H9 (cell line): Measurements from ENCODE around the gene LMOD1. TPM values are rescaled to one million over a fixed set of nuclear protein-coding genes. Genes with fewer than 3 reads are reported as not detected.
A peak's percentile ranks its signal among the peaks of the same experiment; 100 is the strongest.

ENCODE experiments used
- DNase-seq: peaks from one replicate; pipeline ENCODE4 v3.0.0-alpha.2; 2017
- H2AFZ ChIP-seq: one replicate; pipeline ENCODE4 v1.6.1; 2013; ENCODE audit warnings: mild to moderate bottlenecking, low read length, control low read depth, moderate library complexity
- H2AK5ac ChIP-seq: 2 replicates; pipeline ENCODE4 v1.6.1; 2013; ENCODE audit warnings: low read length, control low read depth, mixed read lengths; ENCODE audit not compliant: insufficient read length
- H2BK120ac ChIP-seq: one replicate; pipeline ENCODE4 v1.6.1; 2013; ENCODE audit warnings: low read depth, mild to moderate bottlenecking, low read length, control low read depth, inconsistent platforms; ENCODE audit not compliant: poor library complexity, severe bottlenecking
- H2BK12ac ChIP-seq: 2 replicates; pipeline ENCODE4 v1.6.1; 2013; ENCODE audit warnings: low read length, control low read depth, mixed read lengths, low read depth; ENCODE audit not compliant: insufficient read length
- H2BK15ac ChIP-seq: 2 replicates; pipeline ENCODE4 v1.6.1; 2013; ENCODE audit warnings: low read depth, low read length, control low read depth
- H2BK20ac ChIP-seq: one replicate; pipeline ENCODE4 v1.6.1; 2013; ENCODE audit warnings: low read depth, mild to moderate bottlenecking, low read length, control low read depth, inconsistent platforms; ENCODE audit not compliant: poor library complexity, severe bottlenecking
- H2BK5ac ChIP-seq: 2 replicates; pipeline ENCODE4 v1.6.1; 2013; ENCODE audit warnings: low read length, control low read depth, mixed read lengths; ENCODE audit not compliant: insufficient read length
- H3K14ac ChIP-seq: 2 replicates; pipeline ENCODE4 v1.6.1; 2013; ENCODE audit warnings: low read length, control low read depth; ENCODE audit not compliant: insufficient read depth
- H3K18ac ChIP-seq: 2 replicates; pipeline ENCODE4 v1.6.1; 2013; ENCODE audit warnings: low read depth, mild to moderate bottlenecking, mixed read lengths, low read length, control low read depth; ENCODE audit not compliant: insufficient read length
- H3K23ac ChIP-seq: 2 replicates; pipeline ENCODE4 v1.6.1; 2013; ENCODE audit warnings: low read length, control low read depth, mixed read lengths, low read depth; ENCODE audit not compliant: insufficient read length
- H3K23me2 ChIP-seq: 2 replicates; pipeline ENCODE4 v1.6.1; 2013; ENCODE audit warnings: low read depth, mild to moderate bottlenecking, mixed read lengths, low read length, control low read depth; ENCODE audit not compliant: insufficient read length, poor library complexity, severe bottlenecking
- H3K27ac ChIP-seq: 2 replicates; pipeline ENCODE4 v1.5.1; 2013; ENCODE audit warnings: low read length, control low read depth, mixed read lengths, low read depth; ENCODE audit not compliant: insufficient read length
- H3K27me3 ChIP-seq: 2 replicates; pipeline ENCODE4 v1.6.1; 2013; ENCODE audit warnings: low read length, control low read depth, inconsistent platforms; ENCODE audit not compliant: insufficient read depth
- H3K4ac ChIP-seq: 2 replicates; pipeline ENCODE4 v1.6.1; 2013; ENCODE audit warnings: low read depth, mild to moderate bottlenecking, control low read depth, inconsistent platforms, low read length, moderate library complexity
- H3K4me1 ChIP-seq: 2 replicates; pipeline ENCODE4 v1.6.1; 2013; ENCODE audit warnings: low read length, control low read depth, inconsistent platforms; ENCODE audit not compliant: insufficient read depth
- H3K4me2 ChIP-seq: 2 replicates; pipeline ENCODE4 v1.6.1; 2013; ENCODE audit warnings: low read length, control low read depth, mixed read lengths; ENCODE audit not compliant: insufficient read length, insufficient read depth
- H3K56ac ChIP-seq: 2 replicates; pipeline ENCODE4 v1.6.1; 2013; ENCODE audit warnings: low read depth, mild to moderate bottlenecking, mixed read lengths, low read length, control low read depth; ENCODE audit not compliant: insufficient read length
- H3K79me1 ChIP-seq: 2 replicates; pipeline ENCODE4 v1.6.1; 2013; ENCODE audit warnings: low read depth, mild to moderate bottlenecking, moderate library complexity, low read length, control low read depth, inconsistent platforms; ENCODE audit not compliant: insufficient read depth, poor library complexity, severe bottlenecking
- H3K79me2 ChIP-seq: 2 replicates; pipeline ENCODE4 v1.6.1; 2013; ENCODE audit warnings: low read length, control low read depth, inconsistent platforms; ENCODE audit not compliant: insufficient read depth
- H3K9ac ChIP-seq: 2 replicates; pipeline ENCODE4 v1.6.1; 2013; ENCODE audit warnings: low read length, control low read depth, mixed read lengths; ENCODE audit not compliant: insufficient read length; ENCODE audit errors: extremely low read depth
- H3K9me3 ChIP-seq: one replicate; pipeline ENCODE4 v1.6.1; 2013; ENCODE audit warnings: low read depth, low read length, inconsistent platforms; ENCODE audit not compliant: control insufficient read depth
- H3T11ph ChIP-seq: one replicate; pipeline ENCODE4 v1.6.1; 2013; ENCODE audit warnings: mild to moderate bottlenecking, low read length, control low read depth, inconsistent platforms
- H4K20me1 ChIP-seq: one replicate; pipeline ENCODE4 v1.6.1; 2013; ENCODE audit not compliant: control insufficient read depth, insufficient read length, insufficient read depth
- H4K5ac ChIP-seq: 2 replicates; pipeline ENCODE4 v1.6.1; 2013; ENCODE audit warnings: low read depth, mild to moderate bottlenecking, mixed read lengths, low read length, control low read depth; ENCODE audit not compliant: insufficient read length
- H4K8ac ChIP-seq: replicated peaks from 2 replicates; pipeline ENCODE4 v1.6.1; 2013; ENCODE audit warnings: low read length, control low read depth, mixed read lengths, low read depth; ENCODE audit not compliant: insufficient read length
- H4K91ac ChIP-seq: 2 replicates; pipeline ENCODE4 v1.6.1; 2013; ENCODE audit warnings: low read depth, mild to moderate bottlenecking, moderate library complexity, mixed read lengths, low read length, control low read depth; ENCODE audit not compliant: insufficient read length
- H3K27ac Mint-ChIP-seq, 3 experiments: 2 replicates in 2 of 3; 3 replicates in 1 of 3; pipeline ENCODE4 v1.8.0; 2020 to 2021; ENCODE audit warnings: mixed read lengths in 3 of 3, mild to moderate bottlenecking in 1 of 3, moderate library complexity in 1 of 3
- H3K27me3 Mint-ChIP-seq: 2 replicates; pipeline ENCODE4 v1.8.0; 2021; ENCODE audit warnings: low read depth, mild to moderate bottlenecking, moderate library complexity, mixed read lengths
- H3K36me3 Mint-ChIP-seq, 3 experiments: 2 replicates in 2 of 3; 3 replicates in 1 of 3; pipeline ENCODE4 v1.8.0; 2020 to 2021; ENCODE audit warnings: low read depth in 3 of 3, mixed read lengths in 3 of 3; ENCODE audit not compliant: insufficient read depth in 1 of 3
- H3K4me1 Mint-ChIP-seq, 2 experiments: 2 replicates each; pipeline ENCODE4 v1.8.0; 2020; ENCODE audit warnings: mixed read lengths in 2 of 2
- H3K4me3 Mint-ChIP-seq, 2 experiments: 2 replicates in 1 of 2; 3 replicates in 1 of 2; pipeline ENCODE4 v1.8.0; 2020 to 2021; ENCODE audit warnings: mild to moderate bottlenecking in 2 of 2, mixed read lengths in 2 of 2, moderate library complexity in 1 of 2
- H3K9me3 Mint-ChIP-seq, 2 experiments: 2 replicates in 1 of 2; 3 replicates in 1 of 2; pipeline ENCODE4 v1.8.0; 2020; ENCODE audit warnings: mild to moderate bottlenecking in 2 of 2, mixed read lengths in 2 of 2, moderate library complexity in 1 of 2
- CTCF ChIP-seq: fragments of 200-600 bp; sonication (generic); conservative IDR thresholded peaks from 3 replicates; pipeline ENCODE4 v1.8.0; 2021; ENCODE audit warnings: antibody characterized with exemption, mild to moderate bottlenecking
- WGBS: extraction: QIAGEN DNeasy Blood & Tissue Kit; methylation state at CpG from one replicate; pipeline ENCODE4 v1.1.7; 2013; ENCODE audit warnings: missing lambda C conversion rate, low lambda C conversion rate, mixed read lengths; ENCODE audit not compliant: insufficient read length; ENCODE audit errors: extremely low coverage; 5-methylcytosine and 5-hydroxymethylcytosine counted together
- total RNA-seq: library from RNA; stranded (reverse); gene quantifications from 2 replicates; pipeline ENCODE4 v1.2.1, GENCODE V29; 2021

LMOD1 gene
- total RNA-seq, 1 experiment from 2014 or later, result 0.31 TPM

- no peak overlapping the region for H2BK20ac ChIP-seq
- no peak overlapping the region for H3K4me2 ChIP-seq
- peaks cover 2% of the 10 kb centered on the region; the same call in 1 of the 2 replicates for H3K4me1 ChIP-seq
- no peak overlapping the region for H3K27ac ChIP-seq
- peaks cover 0 to 8% (median 0%) of the 10 kb centered on the region in 3 experiments; a peak in 2 of 7 replicates for H3K36me3 Mint-ChIP-seq
- H3K27me3 Mint-ChIP-seq, result peaks cover 7% of the 10 kb centered on the region
- H3K4me1 Mint-ChIP-seq, result peaks cover 33 to 35% of the 10 kb centered on the region in 2 experiments
- no peaks in the 10 kb centered on the region for H3K9me3 ChIP-seq
- H3T11ph ChIP-seq, result no peak overlapping the region
- H4K8ac ChIP-seq, result no peak overlapping the region
- peak overlapping the region in 1 of 3 experiments; percentile 45; a peak in 3 of 7 replicates for H3K27ac Mint-ChIP-seq
- WGBS, result no CpG with 5 or more reads among the region's 7 CpGs
- H4K91ac ChIP-seq, result no peak overlapping the region
- no peaks in the 10 kb centered on the region for H3K9me3 Mint-ChIP-seq
- no peak overlapping the region for H2BK12ac ChIP-seq
- no peaks in the 10 kb centered on the region for H3K79me1 ChIP-seq
- no peak overlapping the region for H3K4me3 Mint-ChIP-seq
- no peak for TF ChIP-seq CTCF
- DNase-seq, result no peak
- H3K23ac ChIP-seq, result no peak overlapping the region
- no peak overlapping the region for H4K5ac ChIP-seq
- H3K18ac ChIP-seq, result no peak overlapping the region
- no peak overlapping the region for H2BK15ac ChIP-seq
- H2BK120ac ChIP-seq, result no peak overlapping the region
- H3K4ac ChIP-seq, result no peak overlapping the region
- H2AFZ ChIP-seq, result no peak overlapping the region
- H4K20me1 ChIP-seq, result no peaks in the 10 kb centered on the region
- H3K14ac ChIP-seq, result no peak overlapping the region
- H3K27me3 ChIP-seq, result no peaks in the 10 kb centered on the region
- no peak overlapping the region for H2BK5ac ChIP-seq
- peaks cover under 1% of the 10 kb centered on the region for H3K23me2 ChIP-seq
- no peaks in the 10 kb centered on the region for H3K79me2 ChIP-seq
- H3K56ac ChIP-seq, result no peak overlapping the region
- no peak overlapping the region for H2AK5ac ChIP-seq
- H3K9ac ChIP-seq, result no peak overlapping the region
Observed at GRCh38 chr1:201883786-201884185, 62.6 kb downstream of the LMOD1 start.
